K562 (cell line): Measurements from ENCODE around the gene RNF187.

Experiments used
- NFYB ChIP-seq: IDR thresholded peaks from 2 replicates; pipeline ENCODE4 v1.6.1; 2011; ENCODE audit warnings: mild to moderate bottlenecking, moderate library complexity; ENCODE audit not compliant: insufficient read length; ENCODE audit errors: extremely low read depth
- REST ChIP-seq, 2 experiments: fragments of 450-650 bp; formaldehyde crosslinking in 1 of 2; IDR thresholded peaks; 2 replicates each; pipeline versions ENCODE4 v1.4.0 to v1.6.1; 2014 to 2020; ENCODE audit warnings: mild to moderate bottlenecking in 2 of 2, borderline replicate concordance in 1 of 2, low read depth in 1 of 2

- TF ChIP-seq REST (IDR thresholded peaks at IDR 0.05; ENCODE audit: borderline replicate concordance) = peak; percentile 75
- TF ChIP-seq REST (CRISPR knock-in tag; IDR thresholded peaks at IDR 0.05; ENCODE audit: low read depth) = no peak; the same call in 1 of the 2 replicates
- no peak for TF ChIP-seq NFYB
Observed at GRCh38 chr1:228463559-228464455, 23.4 kb upstream of the RNF187 start.
